SK-N-SH (cell line): Measurements from ENCODE around the gene SP1. TPM values are rescaled to one million over a fixed set of nuclear protein-coding genes. Genes with fewer than 3 reads are reported as not detected.

Experiments used
- CTCF ChIA-PET: fragments of 300-600, 350-600 bp; formaldehyde crosslinking; extraction: SDS; loops from one replicate; lab custom pipeline; 2021; lab: Yijun Ruan, JAX
- POLR2A ChIA-PET: fragments of 350-600 bp; sonication (Branson Sonifier 250); formaldehyde crosslinking; extraction: SDS; loops from one replicate; lab custom pipeline; 2020; ENCODE audit warnings: antibody characterized with exemption, inconsistent platforms; lab: Yijun Ruan, JAX
- DNase-seq: peaks from one replicate; pipeline ENCODE4 v3.0.0; 2012
- H2AFZ ChIP-seq: fragments of 200-600 bp; sonication (generic); 2 replicates; pipeline ENCODE4 v1.8.1; 2016; ENCODE audit warnings: antibody characterized with exemption, mild to moderate bottlenecking, low read depth
- H3F3A ChIP-seq: fragments of 200-600 bp; sonication (generic); replicated peaks from 2 replicates; pipeline ENCODE3; 2016; ENCODE audit warnings: antibody characterized with exemption, mild to moderate bottlenecking; ENCODE audit not compliant: insufficient read depth
- H3K27ac ChIP-seq, 2 experiments: fragments of 200-500 bp in 1 of 2; fragments of 200-600 bp in 1 of 2; sonication (Bioruptor generic) in 1 of 2; sonication (generic), shearing (Covaris generic) in 1 of 2; 2 replicates each; pipeline versions ENCODE4 v1.5.1 to v1.6.1; 2014 to 2016; ENCODE audit warnings: low read depth in 2 of 2, inconsistent platforms in 1 of 2, low read length in 1 of 2, mild to moderate bottlenecking in 1 of 2, mixed read lengths in 1 of 2
- H3K27me3 ChIP-seq: fragments of 200-600 bp; sonication (generic), shearing (Covaris generic); 2 replicates; pipeline ENCODE4 v1.6.1; 2016; ENCODE audit warnings: mixed run types; ENCODE audit not compliant: insufficient read depth
- H3K36me3 ChIP-seq, 2 experiments: fragments of 200-500 bp in 1 of 2; fragments of 200-600 bp in 1 of 2; sonication (Bioruptor generic) in 1 of 2; sonication (generic) in 1 of 2; replicated peaks in 1 of 2; 2 replicates each; pipeline versions ENCODE3 to v1.5.1; 2014 to 2016; ENCODE audit warnings: low read length in 1 of 2, mild to moderate bottlenecking in 1 of 2; ENCODE audit not compliant: insufficient read depth in 2 of 2, control insufficient read depth in 1 of 2
- H3K4me1 ChIP-seq, 2 experiments: fragments of 200-500 bp in 1 of 2; fragments of 200-600 bp in 1 of 2; sonication (Bioruptor generic) in 1 of 2; sonication (generic), shearing (Covaris generic) in 1 of 2; 2 replicates each; pipeline versions ENCODE4 v1.5.1 to v1.6.1; 2014 to 2016; ENCODE audit warnings: low read depth in 1 of 2, low read length in 1 of 2, mixed run types in 1 of 2; ENCODE audit not compliant: insufficient read depth in 2 of 2, control insufficient read depth in 1 of 2
- H3K4me2 ChIP-seq: fragments of 200-600 bp; sonication (generic), shearing (Covaris generic); 2 replicates; pipeline ENCODE4 v1.6.1; 2017; ENCODE audit warnings: mixed run types
- H3K4me3 ChIP-seq, 2 experiments: fragments of 200-500 bp in 1 of 2; fragments of 200-600 bp in 1 of 2; sonication (Bioruptor generic) in 1 of 2; sonication (generic), shearing (Covaris generic) in 1 of 2; 2 replicates each; pipeline versions ENCODE4 v1.5.1 to v1.8.1; 2014 to 2016; ENCODE audit warnings: low read depth in 2 of 2, inconsistent platforms in 1 of 2, low read length in 1 of 2, mild to moderate bottlenecking in 1 of 2, mixed read lengths in 1 of 2, moderate library complexity in 1 of 2
- H3K79me2 ChIP-seq: fragments of 200-600 bp; sonication (generic); 2 replicates; pipeline ENCODE4 v1.8.1; 2017; ENCODE audit warnings: mild to moderate bottlenecking; ENCODE audit not compliant: insufficient read depth
- H3K9ac ChIP-seq: fragments of 200-600 bp; sonication (generic); 2 replicates; pipeline ENCODE4 v1.6.1; 2017; ENCODE audit warnings: mixed run types
- H3K9me2 ChIP-seq: fragments of 200-600 bp; sonication (generic); 2 replicates; pipeline ENCODE4 v1.6.1; 2017; ENCODE audit warnings: mixed run types
- H3K9me3 ChIP-seq: fragments of 200-600 bp; sonication (generic); 2 replicates; pipeline ENCODE4 v1.6.1; 2017; ENCODE audit warnings: mixed run types, mild to moderate bottlenecking, moderate library complexity
- H4K20me1 ChIP-seq: fragments of 200-600 bp; sonication (generic); 2 replicates; pipeline ENCODE4 v1.6.1; 2017; ENCODE audit warnings: mild to moderate bottlenecking, mixed run types; ENCODE audit not compliant: insufficient read depth
- CHD2 ChIP-seq: fragments of 150-350 bp; IDR thresholded peaks from 2 replicates; pipeline ENCODE4 v1.6.1; 2018; ENCODE audit warnings: low read length; ENCODE audit not compliant: partially characterized antibody
- EP300 ChIP-seq, 2 experiments: IDR thresholded peaks; 2 replicates each; pipeline versions ENCODE4 v1.4.0 to v1.6.1; 2012; ENCODE audit warnings: borderline replicate concordance in 1 of 2, low read depth in 1 of 2, low read length in 1 of 2
- EZH2phosphoT487 ChIP-seq: fragments of 200-600 bp; sonication (generic); IDR thresholded peaks from 2 replicates; pipeline ENCODE4 v1.6.1; 2017; ENCODE audit warnings: low read depth, mixed run types, mild to moderate bottlenecking, antibody characterized with exemption, moderate library complexity, borderline replicate concordance
- FOSL2 ChIP-seq: IDR thresholded peaks from 2 replicates; pipeline ENCODE4 v1.4.0; 2012; ENCODE audit warnings: low read depth, mild to moderate bottlenecking, moderate library complexity, borderline replicate concordance
- FOXM1 ChIP-seq: IDR thresholded peaks from 2 replicates; pipeline ENCODE4 v1.4.0; 2012; ENCODE audit warnings: low read depth, mild to moderate bottlenecking
- JUND ChIP-seq: IDR thresholded peaks from 2 replicates; pipeline ENCODE4 v1.4.0; 2012
- MXI1 ChIP-seq: IDR thresholded peaks from 2 replicates; pipeline ENCODE4 v1.6.1; 2012; ENCODE audit warnings: mild to moderate bottlenecking, low read depth, low read length, improper control_type of control experiment
- NRF1 ChIP-seq: IDR thresholded peaks from 2 replicates; pipeline ENCODE4 v1.6.1; 2012; ENCODE audit warnings: low read depth, mild to moderate bottlenecking, low read length
- RAD21 ChIP-seq: IDR thresholded peaks from 2 replicates; pipeline ENCODE4 v1.6.1; 2012; ENCODE audit warnings: mild to moderate bottlenecking, low read length
- RFX5 ChIP-seq: IDR thresholded peaks from 2 replicates; pipeline ENCODE4 v1.6.1; 2012; ENCODE audit warnings: mild to moderate bottlenecking, improper control_type of control experiment, low read length
- RXRA ChIP-seq: IDR thresholded peaks from 2 replicates; pipeline ENCODE4 v1.4.0; 2012; ENCODE audit warnings: low read depth, mild to moderate bottlenecking, borderline replicate concordance
- TEAD4 ChIP-seq: IDR thresholded peaks from 2 replicates; pipeline ENCODE4 v1.4.0; 2012; ENCODE audit warnings: mild to moderate bottlenecking, borderline replicate concordance; ENCODE audit not compliant: insufficient read depth
- YY1 ChIP-seq: IDR thresholded peaks from 2 replicates; pipeline ENCODE4 v1.4.0; 2012; ENCODE audit warnings: low read depth, mild to moderate bottlenecking
- whole genome bisulfite sequencing: methylation state at CpG from one replicate; pipeline ENCODE4 v1.1.6; 2017; ENCODE audit warnings: low lambda C conversion rate; 5-methylcytosine and 5-hydroxymethylcytosine counted together
- polyA plus RNA-seq, 3 experiments: library from polyadenylated mRNA; depleted of rRNA; stranded (reverse); fragments of >200 nt; gene quantifications; 2 replicates each; pipeline ENCODE4 v1.2.3, GENCODE V29; 2012
- TF ChIP-seq, protein P1 (sequence below): IDR thresholded peaks from 2 replicates; pipeline ENCODE4 v1.4.0; 2012; ENCODE audit warnings: low read depth
- TF ChIP-seq, protein P2 (sequence below): IDR thresholded peaks from 2 replicates; pipeline ENCODE4; 2012
- TF ChIP-seq, protein P3 (sequence below): IDR thresholded peaks from 2 replicates; pipeline ENCODE4 v1.6.1; 2012; ENCODE audit warnings: mild to moderate bottlenecking, low read depth, low read length, moderate library complexity
- TF ChIP-seq, protein P4 (sequence below): fragments of 200-600 bp; sonication (generic); IDR thresholded peaks from 2 replicates; pipeline ENCODE4 v1.6.1; 2017; ENCODE audit warnings: antibody characterized with exemption, mild to moderate bottlenecking, moderate library complexity

Gene SP1
- polyA plus RNA-seq, 1 of the 3 experiments (the other 2 are of a cell fraction) = 12.9 TPM

DNA sequence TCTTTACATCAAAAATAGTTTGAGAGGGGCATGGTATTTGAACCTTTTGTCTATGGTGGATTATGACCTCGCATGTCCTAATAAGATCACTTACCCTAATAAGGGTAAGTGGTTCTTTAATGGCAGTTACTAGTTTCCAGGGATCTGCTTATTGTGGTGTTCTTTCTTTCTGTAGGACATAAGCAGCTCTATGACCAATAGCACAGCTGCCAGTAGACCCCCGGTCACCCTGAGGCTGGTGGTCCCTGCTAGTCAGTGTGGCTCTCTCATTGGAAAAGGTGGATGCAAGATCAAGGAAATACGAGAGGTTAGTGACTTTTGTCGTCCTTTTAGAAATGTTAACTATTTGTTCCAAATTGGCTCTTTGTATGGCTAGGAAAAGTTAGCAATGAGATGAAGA, 79.1 kb downstream of the SP1 start:
- no peak for DNase-seq
- Histone ChIP-seq H4K20me1 (peaks cover 99% of the 10 kb centered on the region), H3K27me3 (no peaks in the 10 kb centered on the region), H3K79me2 (peaks cover 99% of the 10 kb centered on the region), H3K9ac (no peak overlapping the region), H2AFZ (no peak overlapping the region), H3K27ac (no peak overlapping the region), H3K36me3 (peaks cover 92 to 99% of the 10 kb centered on the region in 2 experiments), H3K9me2 (no peaks in the 10 kb centered on the region), H3K4me3 (no peak overlapping the region), H3K4me2 (no peak overlapping the region; the same call in 1 of the 2 replicates), H3K9me3 (no peaks in the 10 kb centered on the region), H3K4me1 (peaks cover 14 to 15% of the 10 kb centered on the region in 2 experiments), H3F3A (peaks cover 45% of the 10 kb centered on the region)
- ChIA-PET CTCF (interaction anchor here (0.5 to 1.2 kb wide), 5 partner anchors 16 to 288 kb away, joined by 3 read pairs; no protein-coding TSS in a partner anchor), POLR2A (interaction anchor here (1.4 to 2.5 kb wide), 3 partner anchors 14 to 42 kb away, joined by 5 to 7 read pairs (median 6); partner anchors contain the start of gene TARBP2)
- WGBS = 94% methylated on average over 4 of the region's 4 CpGs
- TF ChIP-seq RXRA (no peak), EP300 (IDR thresholded peaks at IDR 0.05; ENCODE audit: borderline replicate concordance in 1 of 2, low read depth in 1 of 2, low read length in 1 of 2) (no peak), FOXM1 (no peak), EZH2phosphoT487 (no peak), TEAD4 (no peak), YY1 (no peak), MXI1 (no peak), CHD2 (no peak), NRF1 (no peak), RFX5 (no peak), JUND (no peak), FOSL2 (no peak), RAD21 (no peak)
- TF ChIP-seq, protein P1, sequence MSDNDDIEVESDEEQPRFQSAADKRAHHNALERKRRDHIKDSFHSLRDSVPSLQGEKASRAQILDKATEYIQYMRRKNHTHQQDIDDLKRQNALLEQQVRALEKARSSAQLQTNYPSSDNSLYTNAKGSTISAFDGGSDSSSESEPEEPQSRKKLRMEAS = no peak
- TF ChIP-seq, protein P2, sequence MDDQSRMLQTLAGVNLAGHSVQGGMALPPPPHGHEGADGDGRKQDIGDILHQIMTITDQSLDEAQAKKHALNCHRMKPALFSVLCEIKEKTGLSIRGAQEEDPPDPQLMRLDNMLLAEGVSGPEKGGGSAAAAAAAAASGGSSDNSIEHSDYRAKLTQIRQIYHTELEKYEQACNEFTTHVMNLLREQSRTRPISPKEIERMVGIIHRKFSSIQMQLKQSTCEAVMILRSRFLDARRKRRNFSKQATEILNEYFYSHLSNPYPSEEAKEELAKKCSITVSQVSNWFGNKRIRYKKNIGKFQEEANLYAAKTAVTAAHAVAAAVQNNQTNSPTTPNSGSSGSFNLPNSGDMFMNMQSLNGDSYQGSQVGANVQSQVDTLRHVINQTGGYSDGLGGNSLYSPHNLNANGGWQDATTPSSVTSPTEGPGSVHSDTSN = no peak
- TF ChIP-seq, protein P3, sequence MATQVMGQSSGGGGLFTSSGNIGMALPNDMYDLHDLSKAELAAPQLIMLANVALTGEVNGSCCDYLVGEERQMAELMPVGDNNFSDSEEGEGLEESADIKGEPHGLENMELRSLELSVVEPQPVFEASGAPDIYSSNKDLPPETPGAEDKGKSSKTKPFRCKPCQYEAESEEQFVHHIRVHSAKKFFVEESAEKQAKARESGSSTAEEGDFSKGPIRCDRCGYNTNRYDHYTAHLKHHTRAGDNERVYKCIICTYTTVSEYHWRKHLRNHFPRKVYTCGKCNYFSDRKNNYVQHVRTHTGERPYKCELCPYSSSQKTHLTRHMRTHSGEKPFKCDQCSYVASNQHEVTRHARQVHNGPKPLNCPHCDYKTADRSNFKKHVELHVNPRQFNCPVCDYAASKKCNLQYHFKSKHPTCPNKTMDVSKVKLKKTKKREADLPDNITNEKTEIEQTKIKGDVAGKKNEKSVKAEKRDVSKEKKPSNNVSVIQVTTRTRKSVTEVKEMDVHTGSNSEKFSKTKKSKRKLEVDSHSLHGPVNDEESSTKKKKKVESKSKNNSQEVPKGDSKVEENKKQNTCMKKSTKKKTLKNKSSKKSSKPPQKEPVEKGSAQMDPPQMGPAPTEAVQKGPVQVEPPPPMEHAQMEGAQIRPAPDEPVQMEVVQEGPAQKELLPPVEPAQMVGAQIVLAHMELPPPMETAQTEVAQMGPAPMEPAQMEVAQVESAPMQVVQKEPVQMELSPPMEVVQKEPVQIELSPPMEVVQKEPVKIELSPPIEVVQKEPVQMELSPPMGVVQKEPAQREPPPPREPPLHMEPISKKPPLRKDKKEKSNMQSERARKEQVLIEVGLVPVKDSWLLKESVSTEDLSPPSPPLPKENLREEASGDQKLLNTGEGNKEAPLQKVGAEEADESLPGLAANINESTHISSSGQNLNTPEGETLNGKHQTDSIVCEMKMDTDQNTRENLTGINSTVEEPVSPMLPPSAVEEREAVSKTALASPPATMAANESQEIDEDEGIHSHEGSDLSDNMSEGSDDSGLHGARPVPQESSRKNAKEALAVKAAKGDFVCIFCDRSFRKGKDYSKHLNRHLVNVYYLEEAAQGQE = no peak
- TF ChIP-seq, protein P4, sequence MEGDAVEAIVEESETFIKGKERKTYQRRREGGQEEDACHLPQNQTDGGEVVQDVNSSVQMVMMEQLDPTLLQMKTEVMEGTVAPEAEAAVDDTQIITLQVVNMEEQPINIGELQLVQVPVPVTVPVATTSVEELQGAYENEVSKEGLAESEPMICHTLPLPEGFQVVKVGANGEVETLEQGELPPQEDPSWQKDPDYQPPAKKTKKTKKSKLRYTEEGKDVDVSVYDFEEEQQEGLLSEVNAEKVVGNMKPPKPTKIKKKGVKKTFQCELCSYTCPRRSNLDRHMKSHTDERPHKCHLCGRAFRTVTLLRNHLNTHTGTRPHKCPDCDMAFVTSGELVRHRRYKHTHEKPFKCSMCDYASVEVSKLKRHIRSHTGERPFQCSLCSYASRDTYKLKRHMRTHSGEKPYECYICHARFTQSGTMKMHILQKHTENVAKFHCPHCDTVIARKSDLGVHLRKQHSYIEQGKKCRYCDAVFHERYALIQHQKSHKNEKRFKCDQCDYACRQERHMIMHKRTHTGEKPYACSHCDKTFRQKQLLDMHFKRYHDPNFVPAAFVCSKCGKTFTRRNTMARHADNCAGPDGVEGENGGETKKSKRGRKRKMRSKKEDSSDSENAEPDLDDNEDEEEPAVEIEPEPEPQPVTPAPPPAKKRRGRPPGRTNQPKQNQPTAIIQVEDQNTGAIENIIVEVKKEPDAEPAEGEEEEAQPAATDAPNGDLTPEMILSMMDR = no peak
- TF ChIP-seq, all 33 proteins: peak for 0
